ENCODE data around the gene SLC38A3. TPM values are rescaled to one million over a fixed set of nuclear protein-coding genes. Genes with fewer than 3 reads are reported as not detected.

The SLC38A3 gene
- total and polyA plus RNA-seq, 9 of the 15 experiments (the other 6 are each of a cell fraction or from before 2014, with no cell fraction given): 0.09 to 0.38 (median 0.16) TPM; not detected in 6

DNA sequence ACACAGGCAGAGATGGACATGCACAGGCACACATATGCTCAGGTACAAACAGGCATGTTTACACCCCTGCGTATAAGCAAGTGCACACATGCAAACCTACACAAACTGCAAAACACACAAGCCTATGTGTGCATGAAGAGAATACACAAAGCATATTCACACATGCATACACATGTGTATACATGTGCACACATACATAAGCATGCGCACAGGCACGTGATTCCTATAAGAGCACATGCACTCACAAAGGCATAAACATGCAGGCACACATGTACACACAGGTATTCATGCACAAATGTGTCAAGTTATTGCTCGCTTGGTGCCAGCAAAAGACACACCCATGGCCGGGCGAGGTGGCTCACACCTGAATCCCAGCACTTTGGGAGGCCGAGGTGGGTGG lies 15.1 kb upstream of the SLC38A3 start:
- intact Hi-C loops (cut with micrococcal nuclease): loop anchor here (1.0 to 2.0 kb wide), 3 partner anchors 35 to 135 kb away; partner anchors contain the start of gene SEMA3F
- no peak overlapping the region for H3K27ac ChIP-seq (ENCODE audit: extremely low read depth, low read depth, low read length)
- in situ Hi-C loops (cut with MboI): loop anchor here (5.0 kb wide), 2 partner anchors 37 to 82 kb away; no protein-coding TSS in a partner anchor
- no peaks in the 10 kb centered on the region; the same call in 1 of the 2 replicates for H4K20me1 ChIP-seq (replicated peaks; ENCODE audit: control insufficient read depth, insufficient read depth, low read length)
- no peak overlapping the region for H3K9ac ChIP-seq (ENCODE audit: insufficient read depth in 1 of 2, low read depth in 2 of 2, low read length in 2 of 2)
- H3K9me3 ChIP-seq (replicated peaks; ENCODE audit: control insufficient read depth, insufficient read depth, low read depth, low read length): no peaks in the 10 kb centered on the region
- WGBS (ENCODE audit: insufficient coverage, low coverage, missing lambda C conversion rate): 9% methylated on average over 7 of the region's 7 CpGs
- FAIRE-seq (no peak), ATAC-seq (no peak), DNase-seq (ENCODE audit: extremely low read depth in 1 of 4, low spot score in 3 of 4) (no peak)
- no peak for TF ChIP-seq GABPB2 (CRISPR knock-in tag; conservative IDR thresholded peaks at IDR 0.05)
- TF ChIP-seq, protein P1, sequence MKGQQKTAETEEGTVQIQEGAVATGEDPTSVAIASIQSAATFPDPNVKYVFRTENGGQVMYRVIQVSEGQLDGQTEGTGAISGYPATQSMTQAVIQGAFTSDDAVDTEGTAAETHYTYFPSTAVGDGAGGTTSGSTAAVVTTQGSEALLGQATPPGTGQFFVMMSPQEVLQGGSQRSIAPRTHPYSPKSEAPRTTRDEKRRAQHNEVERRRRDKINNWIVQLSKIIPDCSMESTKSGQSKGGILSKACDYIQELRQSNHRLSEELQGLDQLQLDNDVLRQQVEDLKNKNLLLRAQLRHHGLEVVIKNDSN (CRISPR knock-in tag; IDR thresholded peaks at IDR 0.05): peak; percentile 21; the same call in 1 of the 2 replicates
- H3K4me3 ChIP-seq: no peak overlapping the region
- CTCF ChIA-PET (ENCODE audit: low intra/inter-chr PET ratio): interaction anchor here (0.8 to 2.8 kb wide), 2 partner anchors 35 to 69 kb away, joined by 8 to 34 read pairs; partner anchors contain the start of gene SEMA3F
- no peak overlapping the region for H2AFZ ChIP-seq (ENCODE audit: low read depth, low read length)
- no peaks in the 10 kb centered on the region for H3K36me3 ChIP-seq (ENCODE audit: control insufficient read depth, insufficient read depth, low read length)
- peaks cover 0 to 4% of the 10 kb centered on the region in 2 experiments; a peak in 1 of 5 replicates for H3K27me3 ChIP-seq (ENCODE audit: control insufficient read depth in 2 of 2, insufficient read depth in 2 of 2, low read length in 2 of 2)
- no peak overlapping the region for H3K4me2 ChIP-seq (ENCODE audit: insufficient read depth, low read length)
- H3K9me1 ChIP-seq (ENCODE audit: control insufficient read depth, insufficient read depth, low read length): no peaks in the 10 kb centered on the region
- POLR2A ChIA-PET: no interaction called here
- peaks cover 2 to 27% of the 10 kb centered on the region in 2 experiments; a peak in 2 of 5 replicates for H3K4me1 ChIP-seq (replicated peaks in 1 of 2; ENCODE audit: control insufficient read depth in 2 of 2, insufficient read depth in 2 of 2, low read length in 2 of 2)
- H3K79me2 ChIP-seq (ENCODE audit: control insufficient read depth, insufficient read depth, low read length): no peaks in the 10 kb centered on the region
- BruUV-seq (replicated peaks): no TSS peak

Measured in K562 (cell line).